Right ventricle myocardium superior (tissue), 1 donor: ENCODE data around the gene DDO. TPM values are rescaled to one million over a fixed set of nuclear protein-coding genes. Genes with fewer than 3 reads are reported as not detected.
"Not testable (repeated sequence)": the region's sequence is repeated elsewhere in the genome, so short reads cannot be mapped to it uniquely, and the experiment has no call there.

Source experiments
- ATAC-seq: fragments of 200-7000 bp; cut with Tn5 transposase; one replicate; pipeline ENCODE4 v1.9.1; 2020; ENCODE audit warnings: mild to moderate bottlenecking; ENCODE audit not compliant: poor library complexity
- DNase-seq: peaks from one replicate; pipeline ENCODE4 v3.0.0-alpha.2; 2020
- intact Hi-C: fragments of 100-400 bp; cut with DNase I; formaldehyde crosslinking; loops from one replicate; pipeline ENCODE4 v1.11.2; 2022
- long read RNA-seq: library from polyadenylated mRNA; unstranded; transcript quantifications from one replicate; pipeline ENCODE4 v2.0.0, GENCODE V29; 2021
- total RNA-seq: library from RNA; stranded (reverse); fragmentation: NEBNext Ultra II Directional; extraction: Animal tissue kit (Norgen Biotek cat#: 25700); gene quantifications from one replicate; pipeline ENCODE4 v1.2.1, GENCODE V29; 2021
- donor health status: DM: no; HTN: yes; CAD: no; lungs with severe emphysema.

DDO gene, protein sequence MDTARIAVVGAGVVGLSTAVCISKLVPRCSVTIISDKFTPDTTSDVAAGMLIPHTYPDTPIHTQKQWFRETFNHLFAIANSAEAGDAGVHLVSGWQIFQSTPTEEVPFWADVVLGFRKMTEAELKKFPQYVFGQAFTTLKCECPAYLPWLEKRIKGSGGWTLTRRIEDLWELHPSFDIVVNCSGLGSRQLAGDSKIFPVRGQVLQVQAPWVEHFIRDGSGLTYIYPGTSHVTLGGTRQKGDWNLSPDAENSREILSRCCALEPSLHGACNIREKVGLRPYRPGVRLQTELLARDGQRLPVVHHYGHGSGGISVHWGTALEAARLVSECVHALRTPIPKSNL
- 31.1 TPM for total RNA-seq
- long read RNA-seq, transcript DDO-201 (4 exons, 1,953 nt), result minor isoform, 30 of 75 reads
- long read RNA-seq, transcript DDO-202 (5 exons, 2,130 nt), result major isoform, 39 of 75 reads
- long read RNA-seq, partial matches to known transcripts, result 2 of 75 reads
- long read RNA-seq, other reads (novel, unspliced or antisense), result 4 of 75 reads

DNA sequence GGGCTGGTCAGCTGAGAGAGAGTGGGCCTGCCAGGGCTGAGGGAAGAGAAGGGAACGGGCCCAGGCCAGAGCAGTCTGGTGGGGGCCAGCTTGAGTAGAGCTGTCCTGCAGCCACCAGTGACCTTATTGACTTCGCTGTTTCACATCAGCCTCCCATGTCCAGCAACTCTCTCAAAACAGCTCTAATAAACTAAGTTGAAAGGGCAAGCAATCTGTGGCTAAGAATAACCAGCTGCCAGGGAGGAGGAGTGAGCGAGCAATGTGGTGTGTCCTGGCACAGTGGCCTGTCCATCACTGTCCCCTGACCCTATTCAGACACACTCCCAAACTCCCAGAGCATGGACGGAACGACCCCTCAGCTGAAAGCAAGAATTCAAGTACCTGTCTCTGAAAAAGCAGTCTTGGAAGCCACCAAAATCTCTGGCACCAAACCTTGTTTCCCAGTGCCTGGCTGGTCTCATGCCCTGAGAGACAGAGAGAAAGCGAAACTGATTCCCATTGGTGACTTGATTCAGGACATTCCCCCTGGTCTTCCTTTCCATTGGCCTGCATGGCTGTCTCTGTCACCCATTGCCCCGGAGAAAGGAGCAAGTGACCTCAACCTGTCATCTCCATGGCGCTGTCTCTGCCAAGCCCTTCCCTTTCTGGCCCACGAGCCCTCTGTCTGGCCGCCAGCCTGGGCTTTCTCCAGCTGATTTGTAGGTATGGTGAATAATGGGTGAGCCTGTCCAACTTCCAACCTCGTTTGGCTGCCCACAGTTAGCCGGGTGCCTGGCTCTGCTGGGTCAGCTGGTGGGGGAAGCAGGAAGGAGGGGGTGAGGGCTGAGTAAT lies at the start of gene DDO:
Gene DDO, minus strand, starts transcription at position 490 of the 831 bp plus-strand sequence. CDS start 2,113 bp downstream, outside the sequence.
- intact Hi-C loops, result no loop called here
- DNase-seq (peak; percentile 89), ATAC-seq (peak; percentile 93)

DNA sequence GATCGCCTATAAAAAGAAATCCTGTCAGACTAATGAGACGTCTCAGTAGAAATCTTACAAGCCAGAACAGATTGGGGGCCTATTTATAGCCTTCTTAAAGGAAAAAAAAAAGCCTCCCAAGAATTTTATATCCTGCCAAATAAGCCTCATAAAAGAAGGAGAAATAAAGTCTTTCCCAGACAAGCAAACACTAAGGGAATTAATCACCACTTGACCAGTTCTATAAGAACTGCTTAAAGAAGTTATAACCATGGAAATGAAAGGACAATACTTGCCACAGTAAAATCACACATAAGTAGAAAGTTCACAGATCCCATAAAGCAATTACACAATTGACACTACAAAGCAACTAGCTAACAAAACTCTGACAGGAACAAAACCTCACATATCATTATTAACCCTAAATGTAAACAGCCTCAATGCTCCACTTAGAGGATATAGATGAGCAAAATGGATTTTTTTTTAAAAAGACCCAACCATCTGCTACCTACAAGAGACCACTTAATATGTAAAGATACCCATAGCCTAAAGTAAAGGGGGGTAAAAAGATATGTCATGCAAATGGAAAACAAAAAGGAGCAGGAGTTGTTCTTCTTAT lies 47.6 kb upstream of the DDO start:
- intact Hi-C loops, result no loop called here
- no peak for DNase-seq
- no peak for ATAC-seq

DNA sequence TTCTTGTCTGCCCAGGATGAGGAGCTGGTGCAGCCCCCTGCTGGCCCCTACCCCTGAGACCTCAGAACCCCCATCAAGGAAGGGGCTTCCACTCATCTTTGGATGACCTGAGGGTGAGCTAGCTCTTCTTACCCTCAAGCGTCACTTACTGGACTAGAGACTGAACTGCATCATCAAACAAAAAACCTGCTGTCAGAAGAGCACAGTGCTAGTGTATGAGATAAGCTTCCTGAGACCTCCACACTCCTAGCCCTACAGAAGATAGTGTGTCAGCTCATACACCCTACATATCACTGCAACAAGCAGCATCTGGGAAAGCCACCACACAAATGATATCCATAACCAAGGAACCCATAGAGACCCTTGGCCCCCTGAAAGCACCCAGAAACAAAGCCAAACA lies 46.0 kb upstream of the DDO start:
- intact Hi-C loops, result no loop called here
- no peak for DNase-seq
- ATAC-seq, result no peak

DNA sequence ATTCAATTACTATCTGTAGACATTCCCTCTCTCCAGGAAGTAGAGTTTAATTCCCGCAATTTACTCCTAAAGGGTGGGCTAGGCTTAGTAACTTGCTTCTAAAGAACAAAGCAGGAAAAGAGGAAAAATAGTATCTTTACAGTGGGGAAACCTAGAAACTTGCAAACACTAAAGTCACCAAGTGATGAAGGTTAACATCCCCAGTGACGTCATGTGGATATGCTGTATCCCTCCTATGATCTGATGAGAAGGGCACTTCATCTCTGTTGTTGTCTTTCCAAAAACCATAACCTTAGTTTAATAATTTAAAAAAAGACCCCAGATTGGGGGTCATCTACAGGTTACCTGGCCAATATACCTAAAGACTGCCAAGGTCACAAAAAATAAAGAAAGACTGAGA lies 43.8 kb upstream of the DDO start:
- no peak for DNase-seq
- no peak for ATAC-seq
- intact Hi-C loops, result no loop called here

DNA sequence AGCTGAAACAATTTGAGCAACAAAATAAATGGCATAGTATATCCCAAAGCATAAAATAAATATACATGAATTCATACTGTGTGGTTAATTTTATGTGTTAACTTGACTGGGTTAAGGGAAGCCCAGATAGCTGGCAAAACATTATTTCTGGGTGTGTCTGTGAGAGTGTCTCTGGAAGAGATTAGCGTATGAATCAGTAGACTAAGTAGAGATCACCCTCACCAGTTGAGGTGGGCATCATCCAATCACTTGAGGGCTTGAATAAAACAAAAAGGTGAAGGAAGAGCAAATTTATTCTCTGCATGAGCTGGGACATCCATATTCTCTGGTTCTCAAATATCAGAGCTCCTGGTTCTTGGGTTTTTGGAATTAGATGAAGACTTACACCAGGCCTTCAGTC lies 43.1 kb upstream of the DDO start:
- DNase-seq (no peak), ATAC-seq (no peak)
- intact Hi-C loops, result no loop called here

DNA sequence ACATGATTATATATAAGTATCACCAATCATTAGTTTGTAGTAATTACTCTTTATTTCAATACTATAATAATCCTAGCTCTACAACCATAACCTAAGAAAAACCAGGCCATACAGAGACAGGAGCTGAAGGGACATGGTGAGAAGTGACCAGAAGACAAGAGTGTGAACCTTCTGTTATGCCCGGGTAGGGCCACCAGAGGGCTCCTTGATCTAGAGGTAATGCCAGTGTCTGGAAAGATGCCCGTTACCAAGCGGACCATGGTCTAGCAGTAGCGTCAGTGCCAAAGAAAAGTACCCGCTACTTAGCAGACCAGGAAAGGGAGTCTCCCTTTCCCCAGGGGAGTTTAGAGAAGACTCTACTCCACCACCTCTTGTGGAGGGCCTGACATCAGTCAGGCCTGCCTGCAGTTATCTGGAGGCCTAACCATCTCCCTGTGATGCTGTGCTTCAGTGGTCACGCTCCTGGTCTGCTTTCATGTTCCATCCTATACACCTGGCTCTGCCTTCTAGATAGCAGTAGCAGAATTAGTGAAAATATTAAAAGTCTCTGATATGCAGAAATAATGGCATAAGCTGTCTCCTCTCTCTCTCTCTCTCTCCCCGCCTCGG lies 42.3 kb upstream of the DDO start:
- intact Hi-C loops, ATAC-seq: not testable (repeated sequence)
- peak; percentile 47 for DNase-seq

DNA sequence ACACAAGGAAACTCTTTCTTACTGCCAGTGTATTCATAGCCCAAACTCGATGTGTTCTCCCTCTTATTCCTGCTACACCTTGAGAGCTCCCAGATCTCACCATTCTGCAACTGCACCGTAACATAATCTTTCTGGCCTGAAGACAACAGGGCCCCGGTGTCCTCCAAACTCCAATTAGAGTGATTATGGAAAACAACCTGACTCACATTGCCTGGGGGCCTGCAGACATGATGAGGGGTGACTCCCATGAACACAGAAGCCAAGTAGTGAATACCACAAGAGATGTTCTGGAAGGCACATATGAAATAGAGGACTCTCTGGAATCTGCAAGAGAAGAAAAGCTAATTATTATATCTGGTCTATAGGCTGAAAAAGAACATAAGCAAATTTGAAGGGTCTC lies 41.3 kb upstream of the DDO start:
- intact Hi-C loops, result no loop called here
- no peak for ATAC-seq

DNA sequence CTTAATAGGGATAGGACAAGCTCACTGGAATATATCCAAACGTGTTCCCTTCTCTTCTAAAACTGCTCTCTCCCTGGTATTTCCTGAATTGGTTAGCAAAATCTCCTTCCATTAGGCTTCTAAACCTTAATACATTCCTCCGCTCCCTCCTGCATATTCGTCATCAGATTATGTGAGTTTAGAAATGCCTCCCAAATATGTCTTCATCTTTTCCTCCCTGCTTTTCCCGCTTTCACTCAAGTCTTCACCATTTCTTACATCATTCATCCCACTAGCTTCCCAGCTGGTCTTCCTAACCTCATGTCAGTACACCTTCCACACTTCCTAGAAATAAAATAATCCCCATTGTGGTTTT lies 34.1 kb upstream of the DDO start:
- no peak for ATAC-seq
- DNase-seq, result no peak
- intact Hi-C loops, result no loop called here

More for the DNA sequence above, 41.3 kb upstream of the DDO start:
- DNase-seq, result no peak

DNA sequence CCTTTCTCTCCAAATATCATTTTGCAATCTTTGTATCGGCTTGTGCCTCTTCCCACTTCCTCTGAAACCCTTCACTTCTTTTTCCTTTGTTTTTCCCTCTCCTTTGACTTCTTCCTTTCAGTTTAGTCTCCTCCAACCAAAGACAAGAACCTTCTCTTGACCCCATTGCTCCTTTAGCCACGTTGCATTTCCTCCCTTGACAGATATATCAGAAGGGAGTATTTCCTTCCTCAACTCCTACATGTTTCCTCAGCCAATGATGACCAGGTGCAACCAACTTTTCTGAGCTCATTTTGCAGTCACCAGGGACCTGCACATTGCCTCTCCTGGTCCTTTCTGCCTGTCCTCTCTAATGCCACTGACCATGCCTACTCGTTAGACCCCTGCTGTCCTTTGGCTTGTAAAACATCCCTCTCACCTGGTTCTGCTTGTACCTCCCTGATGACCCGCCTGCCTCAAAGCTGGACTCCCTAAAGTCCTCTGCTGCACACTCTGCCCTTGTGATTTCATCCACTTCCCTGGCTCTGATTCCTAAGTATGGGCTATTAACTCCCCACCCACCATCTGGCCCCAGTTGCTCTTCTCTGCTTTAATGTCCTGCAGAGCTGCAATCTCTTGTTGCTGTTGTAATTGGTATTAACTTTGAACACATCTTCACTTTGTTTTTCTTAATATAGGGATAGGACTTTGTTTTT lies 33.6 kb upstream of the DDO start:
- DNase-seq, result no peak
- ATAC-seq, result no peak
- intact Hi-C loops, result no loop called here

DNA sequence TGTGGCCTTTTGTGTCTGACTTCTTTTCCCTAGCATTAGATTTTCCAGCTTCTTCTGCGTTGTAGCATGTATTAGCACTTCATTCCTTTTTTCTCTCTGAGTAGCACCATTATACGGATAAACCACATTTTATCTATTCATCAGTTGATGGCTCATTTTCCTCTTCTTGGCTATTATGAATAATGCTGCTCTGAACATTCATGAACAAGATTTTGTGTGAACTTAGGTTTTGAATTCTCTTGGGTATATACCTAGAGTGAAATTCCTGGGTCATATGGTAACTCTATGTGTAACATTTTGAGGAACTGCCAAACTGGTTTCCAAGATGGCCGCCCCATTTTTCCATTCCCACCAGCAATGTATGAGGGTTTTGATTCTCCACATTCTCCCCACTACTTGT lies 32.4 kb upstream of the DDO start:
- ATAC-seq, result no peak
- intact Hi-C loops, result no loop called here

DNA sequence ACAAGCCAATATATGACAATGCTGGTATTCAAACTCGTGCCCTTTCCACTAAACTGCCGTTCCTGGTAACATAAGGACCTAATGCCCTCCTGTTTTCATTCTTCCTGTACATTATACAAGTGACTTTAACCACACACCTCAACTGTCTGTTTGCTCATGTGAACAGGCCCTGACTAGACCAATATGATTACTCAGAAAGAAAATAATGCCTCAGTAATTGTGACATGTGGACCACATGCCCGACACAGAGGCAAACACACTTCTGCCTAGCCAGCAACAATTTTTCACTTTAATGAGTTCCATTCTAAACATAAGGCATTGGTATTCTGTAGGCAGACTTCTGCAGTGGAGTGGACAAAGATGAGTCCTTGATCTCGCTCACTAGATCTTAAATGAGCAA lies 31.0 kb upstream of the DDO start:
- ATAC-seq, result no peak
- intact Hi-C loops, result no loop called here

More for the DNA sequence above, 32.4 kb upstream of the DDO start:
- DNase-seq, result no peak

DNA sequence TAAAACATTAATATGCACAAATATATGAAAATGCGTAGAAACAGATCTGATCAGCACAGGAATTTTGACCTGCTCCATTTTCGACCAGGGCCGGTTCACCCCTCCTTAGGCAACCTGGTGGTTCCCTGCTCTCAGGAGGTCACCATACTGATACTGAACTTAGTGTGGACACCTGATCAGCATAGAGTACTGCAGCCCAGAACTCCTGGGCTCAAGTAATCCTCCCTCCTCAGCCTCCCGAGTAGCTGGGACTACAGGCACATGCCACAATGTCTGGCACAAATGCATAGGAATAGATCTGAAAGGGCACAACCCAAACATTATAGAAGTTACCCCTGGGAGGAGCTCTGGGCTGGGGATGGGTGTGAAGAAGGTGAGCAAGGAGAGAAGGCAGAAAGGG lies 24.7 kb upstream of the DDO start:
- ATAC-seq (no peak), DNase-seq (no peak)
- intact Hi-C loops, result no loop called here

More for the DNA sequence above, 31.0 kb upstream of the DDO start:
- no peak for DNase-seq

DNA sequence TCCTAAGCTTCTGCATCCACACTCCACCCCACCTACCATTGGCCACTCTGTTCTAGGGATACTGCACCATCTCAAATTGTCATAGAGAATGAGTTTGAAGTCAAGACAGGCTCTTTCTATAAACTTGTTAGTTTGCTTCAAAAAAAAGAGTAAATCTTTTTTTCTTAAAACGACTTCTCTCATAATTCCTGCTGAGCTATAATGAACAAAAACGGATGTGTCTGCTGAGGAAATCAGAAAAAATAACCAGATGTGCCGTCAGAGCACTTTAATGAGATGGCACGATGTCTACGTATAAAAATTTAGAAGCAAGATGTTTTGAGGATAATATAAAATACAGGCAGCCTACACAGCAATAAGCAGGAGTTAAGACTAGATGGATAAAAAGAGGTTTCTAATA lies 24.0 kb upstream of the DDO start:
- ATAC-seq (no peak), DNase-seq (no peak)
- intact Hi-C loops, result no loop called here

DNA sequence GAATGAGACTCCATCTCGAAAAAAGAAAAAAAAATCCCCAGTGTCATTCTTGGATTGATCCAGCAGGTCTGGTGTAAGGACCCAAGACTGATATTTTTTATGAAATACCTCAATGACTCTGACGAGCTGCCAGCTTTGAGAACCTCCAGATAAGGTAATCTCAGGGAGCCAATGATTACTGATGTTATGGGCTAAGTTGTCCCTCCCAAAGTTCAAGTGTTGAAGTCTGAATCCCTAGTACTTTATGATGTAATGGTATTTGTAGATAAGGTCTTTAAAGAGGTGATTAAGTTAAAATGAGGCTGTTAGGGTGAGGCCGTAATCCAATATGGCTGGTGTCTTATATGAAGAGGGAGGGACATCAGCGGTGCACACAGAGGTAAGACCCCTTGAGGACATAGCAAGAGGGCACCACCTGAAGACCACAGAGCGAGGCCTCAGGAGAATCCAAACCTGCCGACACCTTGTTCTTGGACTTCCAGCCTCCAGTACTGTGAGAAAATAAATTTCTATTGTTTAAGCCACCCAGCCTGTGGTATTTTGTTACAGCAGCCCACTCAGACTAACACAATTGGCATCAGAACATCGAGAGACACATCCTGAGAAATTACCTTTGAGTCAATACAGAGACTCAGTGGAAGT lies 19.7 kb upstream of the DDO start:
- intact Hi-C loops, result no loop called here
- no peak for DNase-seq
- no peak for ATAC-seq

DNA sequence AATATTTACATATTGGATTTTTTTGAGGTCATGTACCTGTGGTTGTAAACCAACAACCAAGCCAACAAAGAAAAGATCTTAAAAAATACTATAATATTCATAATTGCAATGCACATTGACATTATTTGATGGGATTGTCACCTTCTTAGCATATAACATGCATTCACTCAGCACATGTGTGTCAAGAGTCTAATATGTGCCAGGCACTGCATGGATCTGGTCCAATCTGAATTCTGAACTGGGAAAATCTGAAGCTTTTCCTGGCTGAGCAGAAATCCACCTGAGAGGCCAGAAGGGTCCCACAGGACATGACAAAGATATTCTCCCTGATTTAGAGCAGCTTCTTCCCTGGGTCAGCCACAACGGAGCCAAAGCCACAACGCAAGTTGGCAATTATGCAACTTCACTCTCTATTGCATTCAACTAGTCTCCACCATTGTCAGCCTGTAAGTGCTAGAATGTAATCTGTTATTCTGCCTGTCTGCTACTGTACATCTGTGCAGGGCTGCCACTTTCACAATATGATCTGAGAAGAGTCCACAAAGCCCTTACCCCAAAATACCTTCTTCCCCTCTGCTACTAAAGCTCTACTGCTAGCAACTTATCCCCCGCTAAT lies 17.0 kb upstream of the DDO start:
- intact Hi-C loops, result no loop called here
- ATAC-seq (no peak), DNase-seq (no peak)

DNA sequence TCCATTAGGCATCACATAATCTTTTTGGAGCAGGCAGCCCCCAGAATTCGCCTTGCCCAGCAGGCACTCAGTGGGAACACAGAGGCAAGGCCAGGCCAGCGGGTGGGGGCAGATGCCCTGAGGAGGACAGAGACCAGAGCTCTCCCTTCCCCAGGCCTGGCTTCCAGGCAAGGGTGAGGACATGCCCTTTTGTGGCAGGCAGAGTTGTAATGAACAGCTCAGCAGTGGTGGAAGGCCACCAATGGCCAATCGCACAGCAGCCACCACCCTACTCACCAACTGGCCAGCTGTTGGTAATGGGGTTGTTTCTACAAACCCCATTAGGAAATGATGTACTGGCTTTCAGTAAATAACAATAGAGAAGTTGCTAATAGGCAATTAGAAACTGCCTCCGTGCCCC lies 15.4 kb upstream of the DDO start:
- DNase-seq, result no peak
- intact Hi-C loops, result no loop called here
- ATAC-seq, result no peak

DNA sequence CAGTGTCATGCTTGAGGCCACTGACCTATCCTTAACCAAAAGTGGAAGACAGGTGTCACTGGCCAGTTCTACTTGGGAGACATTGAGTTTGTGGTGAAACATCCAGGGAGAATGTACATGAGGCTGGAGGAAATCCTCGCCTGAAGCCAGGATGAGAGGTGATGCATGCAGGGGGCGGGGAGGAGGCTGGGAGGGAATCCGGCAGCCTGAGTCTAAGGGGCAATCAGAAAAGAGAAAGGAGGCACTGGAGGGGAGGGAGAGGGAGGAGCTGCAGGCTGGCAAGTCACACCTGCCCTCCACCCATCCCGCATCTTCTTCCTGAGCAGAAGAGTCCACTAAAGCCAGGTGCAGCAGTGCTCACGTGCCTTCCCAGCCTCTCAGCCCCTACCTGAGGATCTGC lies 14.9 kb upstream of the DDO start:
- intact Hi-C loops, result no loop called here
- ATAC-seq (no peak), DNase-seq (no peak)

DNA sequence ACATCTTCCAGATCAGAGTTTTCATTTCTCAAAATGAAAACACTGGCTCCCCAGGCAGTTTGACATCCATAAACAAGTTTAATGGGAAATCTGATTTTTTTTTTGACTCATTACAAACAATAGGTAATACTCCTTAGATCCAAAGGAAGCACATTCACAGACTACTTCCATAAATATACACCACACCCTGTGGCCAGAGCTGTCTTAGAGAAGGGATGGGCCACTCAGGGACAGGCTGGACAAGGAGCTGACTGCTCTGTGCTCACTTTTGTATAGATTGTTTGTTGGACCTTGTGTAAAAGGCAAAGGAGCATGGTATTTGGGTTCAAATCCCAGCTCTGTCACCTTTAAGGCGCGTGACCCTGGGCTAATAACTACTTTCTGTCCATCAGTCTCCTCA lies 12.8 kb upstream of the DDO start:
- ATAC-seq, result no peak
- no peak for DNase-seq
- intact Hi-C loops, result no loop called here
